ENCODE data around the gene TAS2R4.
"Not testable (repeated sequence)": the region's sequence is repeated elsewhere in the genome, so short reads cannot be mapped to it uniquely, and the experiment has no call there.

TAS2R4 gene, protein sequence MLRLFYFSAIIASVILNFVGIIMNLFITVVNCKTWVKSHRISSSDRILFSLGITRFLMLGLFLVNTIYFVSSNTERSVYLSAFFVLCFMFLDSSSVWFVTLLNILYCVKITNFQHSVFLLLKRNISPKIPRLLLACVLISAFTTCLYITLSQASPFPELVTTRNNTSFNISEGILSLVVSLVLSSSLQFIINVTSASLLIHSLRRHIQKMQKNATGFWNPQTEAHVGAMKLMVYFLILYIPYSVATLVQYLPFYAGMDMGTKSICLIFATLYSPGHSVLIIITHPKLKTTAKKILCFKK

DNA sequence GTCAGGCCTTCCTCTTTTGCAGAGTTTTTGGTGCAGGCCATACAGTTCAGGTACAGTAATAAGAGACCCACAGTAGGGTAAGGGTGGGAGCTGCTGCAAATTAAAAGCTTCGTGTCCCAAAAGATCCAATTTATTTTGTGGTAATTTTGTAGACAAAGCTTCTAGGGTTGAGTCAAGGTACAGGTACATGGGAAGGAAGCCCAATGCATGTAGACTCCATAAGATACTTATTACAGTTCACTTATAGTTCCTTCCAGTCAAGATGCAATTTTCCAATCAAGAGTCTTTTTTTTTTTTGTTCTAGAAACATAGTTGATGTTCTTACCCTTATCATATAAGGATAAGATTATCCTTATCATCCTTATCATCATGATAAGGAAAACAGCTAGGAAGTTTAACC, at the start of gene TAS2R4:
Gene TAS2R4, plus strand, starts transcription at position 301 of the 400 bp plus-strand sequence. CDS start 1,815 bp downstream, outside the sequence.
- no peak for DNase-seq

DNA sequence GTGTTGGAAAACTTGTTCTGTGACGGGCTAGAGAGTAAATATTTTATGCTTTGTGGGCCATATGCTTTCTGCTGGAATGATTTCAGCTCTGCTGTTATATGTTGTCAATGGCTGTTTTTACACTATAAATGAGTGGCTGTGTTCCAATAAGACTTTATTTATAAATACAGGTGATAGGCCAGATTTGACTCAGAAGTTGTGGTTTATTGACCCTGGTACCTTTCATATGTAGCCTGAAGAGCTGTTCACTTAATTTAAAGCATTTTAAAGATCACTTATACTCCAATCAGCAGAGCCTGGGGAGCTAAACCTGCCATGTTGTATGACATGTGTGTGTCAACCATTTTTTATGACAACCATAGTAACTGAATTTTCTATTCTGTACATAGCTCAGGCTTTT, 47.5 kb upstream of the TAS2R4 start:
- no peak for DNase-seq

DNA sequence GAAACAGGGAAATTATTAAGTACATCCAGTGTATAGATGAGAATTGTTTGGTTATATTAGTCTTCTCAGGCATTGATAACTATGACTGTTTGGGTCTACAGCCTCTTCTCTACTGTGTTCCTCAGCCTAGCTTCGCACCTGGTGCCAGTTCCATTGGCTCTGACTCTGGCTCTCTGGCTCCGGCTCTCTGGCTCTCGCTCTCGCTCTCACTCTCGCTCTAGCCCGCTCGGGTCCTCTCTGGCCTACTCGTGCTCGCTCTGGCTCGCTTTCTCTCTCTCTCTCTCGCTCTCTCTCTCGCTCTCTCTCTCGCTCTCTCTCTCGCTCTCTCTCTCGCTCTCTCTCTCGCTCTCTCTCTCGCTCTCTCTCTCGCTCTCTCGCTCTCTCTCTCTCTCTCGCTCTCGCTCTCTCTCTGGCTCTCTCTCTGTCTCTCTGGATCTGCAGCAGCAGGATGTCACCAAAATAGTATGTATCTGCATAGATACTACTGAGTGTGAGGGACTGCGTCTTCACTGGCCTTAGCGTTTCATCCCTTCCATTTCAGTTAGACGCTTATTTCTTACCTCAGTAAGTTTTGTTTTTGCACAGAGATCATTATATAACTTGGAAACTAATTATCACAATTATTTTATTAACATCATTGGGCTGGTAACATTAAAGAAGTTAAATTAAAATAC, 44.9 kb upstream of the TAS2R4 start:
- DNase-seq: no peak

GRCh38 chr7:141737118-141737835, 39.2 kb upstream of the TAS2R4 start:
- peak; percentile 17 to 18 for DNase-seq

DNA sequence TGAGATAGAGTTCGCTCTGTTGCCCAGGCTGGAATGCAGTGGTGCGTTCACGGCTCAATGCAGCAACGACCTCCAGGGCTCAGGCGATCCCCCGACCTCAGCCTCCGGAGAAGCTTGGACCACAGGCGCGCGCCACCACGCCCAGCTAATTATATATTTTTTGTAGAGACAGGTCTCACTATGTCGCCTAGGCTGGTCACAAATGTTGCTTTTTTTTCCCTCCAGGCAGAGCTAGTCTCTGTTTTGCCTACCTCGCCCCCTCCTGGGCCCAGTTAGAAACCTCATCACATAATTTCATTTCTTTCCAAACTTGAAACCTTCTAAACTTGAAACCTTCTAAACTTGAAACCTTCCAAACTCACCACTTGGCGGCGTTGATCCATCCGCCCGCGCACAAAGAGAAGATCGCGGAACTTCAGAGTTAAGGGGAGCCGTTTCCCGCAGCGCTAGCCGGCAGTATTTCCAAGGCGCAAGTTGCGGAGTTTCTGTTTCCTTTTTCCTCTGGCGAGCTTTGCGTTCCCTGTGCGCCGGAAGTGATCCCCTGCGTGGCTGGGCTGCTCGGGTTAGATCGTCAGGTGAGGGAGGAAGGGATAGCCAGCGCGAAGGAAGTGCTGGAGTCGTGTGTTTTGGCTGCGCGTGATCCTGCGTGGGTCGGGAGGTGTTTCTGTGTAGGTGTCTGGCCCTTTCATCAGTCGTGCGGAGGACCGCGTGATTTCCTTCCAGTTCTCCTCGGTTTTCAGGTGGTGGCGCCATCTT, 38.5 kb upstream of the TAS2R4 start, which contains the start of gene SSBP1:
Gene SSBP1, plus strand, starts transcription at position 523 of the 756 bp plus-strand sequence. CDS start 809 bp downstream, outside the sequence.
- DNase-seq: peak; percentile 96 to 98

DNA sequence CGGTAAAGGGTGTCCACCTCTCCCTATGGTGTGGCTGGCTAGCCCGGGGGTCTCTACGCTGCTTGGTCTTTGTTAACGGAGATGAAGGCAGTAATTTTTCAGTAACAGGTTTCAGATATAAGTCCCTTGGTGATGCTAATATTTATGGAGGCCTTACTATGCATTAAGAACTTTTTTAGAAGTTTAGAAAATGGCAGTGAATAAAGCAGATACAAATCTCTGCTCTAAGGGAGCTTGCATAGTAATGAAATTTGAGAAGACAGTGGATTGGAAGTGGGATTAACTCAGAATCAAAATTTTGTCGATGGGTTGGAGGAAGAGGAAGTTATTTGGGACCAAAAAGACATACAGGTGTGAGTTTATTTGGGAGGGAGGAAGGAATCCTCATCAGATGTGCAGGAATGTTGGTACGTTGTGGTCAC, 37.9 kb upstream of the TAS2R4 start:
- peak in 1 of 2 experiments; percentile 19 for DNase-seq

- no peak for DNase-seq
These were observed 37.2 kb upstream of the TAS2R4 start for GRCh38 chr7:141739250-141739649.

DNA sequence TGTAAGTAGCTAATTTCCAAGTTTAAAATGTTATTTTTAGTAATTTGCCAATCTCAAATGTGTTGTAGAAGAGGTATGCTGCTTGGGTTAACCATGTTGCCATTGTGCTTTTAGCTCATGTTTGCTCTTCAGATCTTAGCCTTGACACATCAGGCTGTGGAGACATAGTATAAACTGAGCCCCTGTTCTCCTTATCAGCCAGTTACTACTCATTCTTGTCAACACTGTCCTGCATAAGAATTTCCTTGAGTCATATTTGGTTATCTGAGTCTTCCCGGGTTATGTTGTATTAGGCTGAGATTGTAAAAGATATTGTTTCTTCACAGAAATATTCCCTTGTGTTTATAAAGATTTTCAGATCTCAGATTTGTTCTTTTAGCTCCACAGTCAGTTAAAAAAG, 34.2 kb upstream of the TAS2R4 start:
- no peak for DNase-seq

- DNase-seq: no peak
These were observed 32.3 kb upstream of the TAS2R4 start for GRCh38 chr7:141744131-141744530.

- DNase-seq: no peak
These were observed 28.1 kb upstream of the TAS2R4 start for GRCh38 chr7:141748396-141748795.

DNA sequence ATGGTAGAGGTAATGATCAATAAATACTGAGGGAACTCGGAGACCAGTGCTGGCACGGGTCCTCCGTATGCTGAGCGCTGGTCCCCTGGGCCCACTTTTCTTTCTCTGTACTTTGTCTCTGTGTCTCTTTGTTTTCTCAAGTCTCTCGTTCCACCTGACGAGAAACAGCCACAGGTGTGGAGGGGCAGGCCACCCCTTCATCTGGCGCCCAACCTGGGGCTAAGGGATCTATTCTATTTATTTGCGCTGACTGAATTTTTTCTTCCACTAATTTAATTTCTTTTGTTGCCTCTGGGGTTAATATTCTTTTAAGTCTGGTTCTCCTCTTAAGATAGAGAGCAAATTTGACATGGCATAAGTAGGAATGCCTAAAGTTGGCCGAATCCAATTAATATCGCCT, 24.6 kb upstream of the TAS2R4 start:
- DNase-seq: not testable (repeated sequence)

GRCh38 chr7:141752634-141753033, 23.8 kb upstream of the TAS2R4 start:
- DNase-seq: no peak

- DNase-seq: peak; percentile 4 to 7
These were observed 21.5 kb upstream of the TAS2R4 start for GRCh38 chr7:141754939-141755338.

DNA sequence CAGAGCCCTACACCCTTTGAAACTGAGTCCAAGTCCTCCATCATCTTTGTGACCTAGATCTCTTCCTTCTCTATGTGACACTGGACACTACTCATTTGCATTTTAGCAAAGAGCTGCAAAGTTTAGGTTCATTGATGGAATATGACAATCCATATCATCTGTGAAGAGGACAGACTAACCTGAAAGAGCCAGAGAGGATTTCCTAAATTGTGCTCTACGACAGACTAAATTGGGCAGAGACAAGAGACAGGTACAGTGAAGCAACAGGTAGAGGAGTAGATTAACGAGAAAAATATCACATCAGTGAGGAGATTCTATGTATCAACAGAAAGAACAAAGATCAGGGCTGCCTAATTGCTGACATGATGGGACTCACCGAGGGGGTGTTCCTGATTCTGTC, 12.7 kb upstream of the TAS2R4 start, which contains the start of gene TAS2R3:
Gene TAS2R3, plus strand, starts transcription at position 301 of the 400 bp plus-strand sequence. Its CDS starts 62 bp downstream, at position 363.
- DNase-seq: no peak

DNA sequence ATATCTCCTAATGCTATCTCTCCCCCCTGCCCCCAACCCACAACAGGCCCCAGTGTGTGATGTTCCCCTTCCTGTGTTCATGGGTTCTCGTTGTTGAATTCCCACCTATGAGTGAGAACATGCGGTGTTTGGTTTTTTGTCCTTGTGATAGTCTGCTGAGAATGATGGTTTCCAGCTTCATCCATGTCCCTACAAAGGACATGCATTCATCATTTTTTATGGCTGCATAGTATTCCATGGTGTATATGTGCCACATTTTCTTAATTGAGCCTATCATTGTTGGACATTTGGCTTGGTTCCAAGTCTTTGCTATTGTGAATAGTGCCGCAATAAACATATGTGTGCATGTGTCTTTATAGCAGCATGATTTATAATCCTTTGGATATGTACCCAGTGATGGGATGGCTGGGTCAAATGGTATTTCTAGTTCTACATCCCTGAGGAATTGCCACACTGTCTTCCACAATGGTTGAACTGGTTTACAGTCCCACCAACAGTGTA, 6.3 kb upstream of the TAS2R4 start:
- not testable (repeated sequence) for DNase-seq

DNA sequence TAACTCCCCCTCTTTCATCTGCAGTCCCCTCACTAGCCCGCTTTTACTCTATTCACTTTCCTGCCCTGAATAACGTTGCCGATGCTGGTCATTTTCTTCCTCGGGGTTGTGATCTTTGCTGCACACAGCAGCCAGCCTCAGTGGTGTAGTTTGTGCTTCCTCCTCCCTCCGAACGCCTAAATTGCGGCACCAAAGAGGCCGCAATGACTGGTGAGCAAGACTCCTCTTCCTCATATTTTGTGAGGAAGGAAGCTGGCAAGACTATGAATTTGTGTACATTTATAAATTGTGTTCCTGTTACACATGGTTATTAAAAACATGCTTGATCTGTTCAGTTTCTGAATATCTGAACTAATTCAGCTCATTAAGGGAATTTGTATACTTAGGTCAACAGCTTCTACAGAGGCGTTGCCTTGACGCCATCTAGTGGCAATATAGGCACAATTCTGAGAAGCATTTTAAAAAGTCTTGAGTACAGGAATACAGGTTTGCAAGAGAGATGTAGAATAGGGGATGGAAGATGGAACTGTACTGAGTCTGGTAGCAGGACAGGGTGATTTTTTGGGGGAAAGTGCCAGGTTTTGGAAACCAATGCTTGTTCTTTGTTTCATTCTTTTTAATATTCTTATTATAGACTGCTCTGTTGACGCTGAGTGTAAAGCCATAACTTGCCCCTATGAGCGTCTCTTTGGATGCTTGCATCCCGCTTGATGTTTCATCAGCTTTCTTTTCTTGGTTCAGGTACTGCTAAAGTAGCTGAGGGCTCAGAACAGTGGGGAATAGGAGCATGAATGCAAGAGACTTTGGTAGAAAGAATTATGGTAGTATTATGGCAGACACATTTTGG, 9.5 kb downstream of the TAS2R4 start:
- DNase-seq: peak; percentile 60 to 71

DNA sequence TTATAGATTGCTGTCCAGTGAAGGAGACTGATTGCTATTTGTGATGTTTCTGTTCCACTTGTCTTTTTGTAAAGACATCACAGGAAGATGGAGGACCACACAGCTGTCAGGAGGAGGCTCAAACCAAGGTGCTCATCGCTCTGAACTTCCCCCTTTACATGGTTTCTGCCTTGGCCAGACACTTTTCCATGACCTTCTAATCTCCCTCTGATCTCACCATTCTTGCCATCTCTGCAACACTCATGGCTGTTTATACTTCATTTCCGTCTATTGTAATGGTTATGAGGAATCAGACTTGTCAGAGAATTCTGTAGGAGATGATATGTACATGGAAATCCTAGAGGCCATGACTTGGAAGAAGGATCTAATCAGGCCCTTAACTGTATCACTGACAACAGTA, 11.8 kb downstream of the TAS2R4 start:
- no peak for DNase-seq

GRCh38 chr7:141789917-141790316, 13.4 kb downstream of the TAS2R4 start, which contains the start of gene TAS2R5:
Gene TAS2R5, plus strand, starts transcription at chr7:141790217. Its CDS starts 145 bp downstream, at chr7:141790362.
- DNase-seq: no peak

DNA sequence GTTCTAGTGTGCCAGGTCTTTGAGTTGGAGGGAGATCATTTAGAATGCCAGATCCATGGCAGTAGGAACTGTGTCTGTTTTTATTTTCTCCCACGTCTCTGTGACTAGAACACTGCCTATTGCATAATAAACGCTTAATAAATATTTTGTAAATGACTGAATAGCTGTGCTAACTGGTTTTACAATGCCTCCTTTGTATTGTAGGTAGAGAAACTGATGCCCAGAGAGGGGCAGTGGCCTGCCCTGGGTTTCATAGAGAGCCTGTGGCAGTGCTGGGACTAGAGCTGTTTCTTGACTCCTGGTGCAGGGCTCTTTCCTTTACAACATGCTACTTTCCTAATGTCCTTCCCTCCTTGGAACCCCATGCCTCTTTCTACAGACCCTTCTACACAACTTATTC, 16.1 kb downstream of the TAS2R4 start:
- DNase-seq: no peak

GRCh38 chr7:141820067-141820466, 43.6 kb downstream of the TAS2R4 start:
- DNase-seq: no peak

DNA sequence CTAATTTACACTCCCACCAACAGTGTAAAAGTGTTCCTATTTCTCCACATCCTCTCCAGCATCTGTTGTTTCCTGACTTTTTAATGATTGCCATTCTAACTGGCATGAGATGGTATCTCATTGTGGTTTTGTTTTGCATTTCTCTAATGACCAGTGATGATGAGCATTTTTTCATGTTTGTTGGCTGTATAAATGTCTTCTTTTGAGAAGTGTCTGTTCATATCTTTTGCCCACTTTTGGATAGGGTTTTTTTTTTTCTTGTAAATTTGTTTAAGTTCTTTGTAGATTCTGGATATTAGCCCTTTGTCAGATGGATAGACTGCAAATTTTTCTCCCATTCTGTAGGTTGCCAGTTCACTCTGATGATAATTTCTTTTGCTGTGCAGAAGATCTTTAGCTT, 46.0 kb downstream of the TAS2R4 start:
- not testable (repeated sequence) for DNase-seq

Data from AML-193 (cell line).